Stimulated activated CD4-positive, alpha-beta T cell treated with anti-CD3 and anti-CD28 coated beads, TNF-alpha, amount 100 ng/mL, for 1 hour (primary cell): Measurements from ENCODE around the gene FOSL2.

ENCODE experiments used
- DNase-seq, 3 donors: peaks; one replicate each; pipeline ENCODE4 v3.0.0-alpha.2; 2020; ENCODE audit warnings: low read depth in 3 of 3, low spot score in 1 of 3

The FOSL2 gene

GRCh38 chr2:28447943-28448792, 55.5 kb downstream of the FOSL2 start:
- DNase-seq: no peak

DNA sequence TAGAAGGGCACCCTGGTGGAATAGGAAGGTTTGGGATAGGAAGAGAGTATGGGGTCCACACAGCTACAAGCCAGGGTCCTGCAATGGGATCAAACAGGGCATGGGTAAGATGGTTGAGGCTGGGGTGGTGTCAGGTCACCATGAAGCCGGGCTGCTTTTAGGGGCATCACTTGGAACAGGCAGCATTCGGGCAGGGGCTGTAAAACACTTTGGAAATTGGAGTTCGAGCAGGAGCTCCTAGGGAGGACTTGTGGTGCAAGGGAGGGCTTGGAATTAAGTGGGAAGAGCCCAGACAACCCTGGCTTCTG, 56.1 kb downstream of the FOSL2 start:
- DNase-seq: no peak

- DNase-seq: no peak
Measured at GRCh38 chr2:28449126-28449487, 56.4 kb downstream of the FOSL2 start.

DNA sequence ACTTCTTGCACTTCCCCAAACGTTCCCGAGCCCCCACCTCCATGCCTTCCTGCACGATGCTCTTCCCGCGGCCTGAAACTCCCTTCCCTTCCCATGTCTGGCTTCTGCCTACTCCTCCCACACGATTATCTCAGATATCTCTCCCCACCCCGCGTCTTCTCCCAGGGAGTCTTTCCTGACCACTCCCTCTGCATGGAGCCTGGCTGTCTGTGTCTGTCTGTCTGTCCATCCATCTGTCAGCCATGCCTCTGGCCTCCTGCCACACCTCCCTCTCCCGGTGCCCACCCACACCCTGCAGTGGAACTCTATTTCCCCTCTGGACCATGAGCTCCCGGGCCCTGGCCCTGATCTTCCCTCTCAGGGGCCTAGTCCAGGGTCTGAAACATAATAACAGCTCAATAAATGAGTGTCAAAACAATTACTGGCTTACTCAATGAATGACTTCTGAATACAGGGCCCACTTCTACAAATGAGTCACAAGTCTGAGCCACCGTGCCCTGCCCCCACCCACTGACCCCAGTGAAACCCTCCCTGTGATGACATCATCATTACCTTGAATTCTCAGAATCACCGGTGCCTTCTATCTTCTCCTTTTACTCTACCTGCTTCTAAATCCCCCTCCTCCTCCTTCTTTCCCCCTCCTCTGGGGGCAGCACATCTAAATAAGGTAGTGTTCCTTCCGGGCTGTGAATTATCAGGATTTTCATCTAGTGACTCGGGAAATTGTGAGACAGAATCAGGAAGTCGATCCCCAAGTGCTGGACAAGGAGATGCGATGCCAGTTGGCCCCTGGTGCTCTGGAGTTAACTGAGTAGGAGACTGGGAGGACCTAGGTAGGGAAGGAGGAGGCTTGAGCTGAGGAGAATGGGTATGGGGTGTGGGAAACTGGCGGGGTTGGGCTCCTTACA, 57.1 kb downstream of the FOSL2 start:
- peak in 2 of 3 donors; percentile 8 to 75 for DNase-seq

DNA sequence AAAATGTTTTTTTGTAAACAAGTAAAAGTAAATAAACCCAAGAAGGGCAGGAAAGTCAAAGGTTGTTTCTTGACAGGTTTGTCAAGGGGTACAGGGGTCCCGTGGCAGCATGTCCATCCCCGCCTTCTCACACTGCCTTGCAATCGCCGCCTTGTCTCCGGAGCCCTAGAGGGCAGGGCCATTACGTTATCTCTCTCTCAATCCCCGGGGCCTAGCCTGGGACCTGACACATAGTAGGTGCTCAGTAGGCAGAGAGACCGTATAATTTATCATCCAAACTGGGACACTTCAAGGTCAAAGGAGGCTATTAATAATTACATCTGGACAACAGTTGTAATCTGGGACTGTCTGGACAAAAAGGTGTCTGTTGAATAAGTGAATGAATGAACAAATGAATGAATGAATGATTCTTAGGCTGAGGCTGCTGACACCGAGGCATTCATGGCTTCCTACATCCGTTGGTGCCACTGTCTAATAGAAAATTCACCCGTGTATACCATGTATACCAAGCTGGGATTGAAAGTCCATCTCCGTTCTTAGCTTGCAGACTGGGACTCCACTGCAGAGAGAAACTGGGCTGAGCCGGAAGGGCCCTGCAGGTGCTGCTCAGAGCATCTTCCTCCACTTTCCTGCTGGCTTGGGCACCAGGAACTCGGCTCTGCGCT, 58.4 kb downstream of the FOSL2 start:
- no peak for DNase-seq

DNA sequence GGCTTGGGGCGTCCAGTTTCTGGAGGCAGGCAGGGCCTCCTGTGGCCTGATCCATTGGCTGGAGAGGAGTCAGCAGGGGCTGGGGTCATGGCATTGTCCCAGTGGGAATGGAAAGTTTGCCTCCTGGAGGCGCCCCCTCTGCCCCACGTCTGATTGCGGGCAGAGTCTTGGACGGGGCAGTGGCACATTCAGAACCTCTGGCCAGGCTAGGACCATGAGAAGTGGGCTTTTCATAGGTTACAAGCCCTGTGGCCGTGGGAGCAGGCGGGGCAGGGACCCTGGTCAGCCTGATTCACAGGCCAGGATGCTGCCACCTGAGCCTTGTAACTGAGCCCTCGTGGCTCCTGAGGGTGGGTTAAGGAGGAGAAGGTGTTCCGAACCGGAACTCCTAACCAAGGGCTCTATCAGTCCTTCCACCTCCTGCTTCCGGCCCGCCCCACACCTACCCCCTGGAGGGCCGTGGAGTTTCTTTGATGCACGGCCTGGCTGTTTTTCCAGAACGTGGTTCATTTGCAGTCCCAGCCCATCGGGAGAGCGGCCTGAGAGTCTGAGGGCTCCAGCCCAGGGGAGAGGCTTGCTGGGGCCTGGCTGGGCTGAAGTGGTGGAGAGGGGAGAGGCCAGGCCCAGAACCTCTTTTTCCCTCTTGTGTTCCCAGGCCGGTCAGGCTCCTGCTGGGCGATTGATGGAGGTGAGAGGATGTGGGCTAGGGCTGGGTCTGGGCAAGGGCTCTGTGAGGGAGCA, 59.3 kb downstream of the FOSL2 start:
- DNase-seq: no peak

DNA sequence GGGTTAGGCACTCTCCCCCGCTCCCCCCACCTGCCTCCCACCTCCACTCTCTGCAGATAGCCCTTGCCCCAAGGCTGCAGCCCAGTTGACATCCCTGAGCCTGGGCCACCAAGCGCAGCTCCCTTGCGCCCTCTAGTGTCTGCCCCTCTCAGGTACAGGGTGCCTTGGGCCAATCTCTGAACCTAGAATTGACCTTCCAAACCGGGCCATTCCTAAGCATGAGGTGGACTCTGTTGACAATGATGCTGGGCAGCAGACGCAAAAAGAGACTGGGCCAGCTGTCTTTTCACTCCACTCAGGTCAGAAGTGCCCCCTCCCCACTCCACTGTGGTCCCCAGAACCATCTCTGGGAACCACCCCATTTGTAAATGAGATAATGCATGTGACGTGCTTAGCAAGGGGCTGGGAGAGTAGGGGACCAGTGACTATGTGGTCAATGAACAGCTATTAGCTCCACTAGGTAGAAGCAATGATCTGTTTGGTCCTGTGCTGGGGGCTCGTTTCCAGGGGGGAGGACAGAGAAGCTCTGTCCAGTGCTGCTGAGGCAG, 60.0 kb downstream of the FOSL2 start:
- peak; percentile 47 to 76 (median 49) for DNase-seq

DNA sequence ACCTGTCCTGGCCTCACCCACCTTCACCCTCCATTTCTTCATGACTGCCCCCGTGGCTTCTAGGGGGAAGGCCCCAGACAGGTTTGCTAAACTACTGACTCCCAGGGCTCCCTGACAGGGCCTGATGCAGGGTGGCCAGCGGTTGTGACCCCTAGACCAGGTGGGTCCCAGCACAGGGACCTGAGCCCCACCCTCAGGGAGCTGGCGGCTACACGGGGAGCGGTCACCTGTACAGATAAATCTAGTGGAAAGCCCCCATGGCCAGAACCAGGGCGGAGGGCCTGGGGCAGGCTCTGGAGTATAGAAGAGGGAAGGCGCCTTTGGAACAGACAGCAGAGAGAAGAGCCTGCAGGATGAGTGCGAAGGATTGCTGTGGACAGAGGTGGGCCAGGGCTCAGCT, 60.7 kb downstream of the FOSL2 start:
- no peak for DNase-seq

GRCh38 chr2:28454016-28454930, 61.6 kb downstream of the FOSL2 start:
- DNase-seq: no peak

DNA sequence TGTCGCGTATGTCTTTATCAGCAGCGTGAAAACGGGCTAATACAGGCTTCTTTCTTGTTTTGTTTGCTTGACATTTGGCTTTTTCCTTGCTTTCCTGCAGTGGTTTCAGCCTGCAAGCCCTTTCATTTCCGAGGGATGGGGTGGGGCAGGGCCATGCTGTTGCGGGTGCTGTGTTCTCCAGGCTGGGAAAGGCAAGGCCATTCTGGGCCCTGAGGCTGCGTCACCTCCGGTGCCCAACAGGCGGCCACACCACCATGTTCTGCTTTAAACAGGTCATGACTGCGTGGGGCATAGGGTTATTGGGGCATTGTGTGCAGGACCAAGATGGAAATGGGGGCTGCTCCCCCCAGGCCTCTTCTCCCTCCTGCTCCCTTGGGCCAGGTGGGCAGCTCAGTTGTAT, 64.6 kb downstream of the FOSL2 start:
- no peak for DNase-seq

DNA sequence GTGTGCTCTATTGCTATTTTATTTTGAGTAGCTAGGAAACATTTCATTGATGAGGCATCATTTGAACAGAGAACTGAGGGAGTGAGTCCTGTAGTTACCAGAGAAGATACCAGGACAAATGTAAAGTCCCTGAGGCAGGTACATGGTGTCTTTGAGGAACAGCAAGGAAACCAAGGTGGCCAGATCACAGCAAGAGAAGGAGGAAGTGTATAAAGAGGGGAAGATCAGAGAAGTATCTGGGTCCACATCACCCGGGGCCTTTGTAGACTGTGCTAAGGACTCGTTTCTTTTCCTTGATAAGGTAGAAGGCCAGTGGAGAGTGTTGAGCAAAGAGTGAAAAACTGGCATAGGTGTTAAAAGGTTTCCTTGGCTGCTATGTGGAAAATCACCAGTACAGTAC, 68.4 kb downstream of the FOSL2 start:
- no peak for DNase-seq

GRCh38 chr2:28462122-28462521, 69.5 kb downstream of the FOSL2 start:
- no peak for DNase-seq

DNA sequence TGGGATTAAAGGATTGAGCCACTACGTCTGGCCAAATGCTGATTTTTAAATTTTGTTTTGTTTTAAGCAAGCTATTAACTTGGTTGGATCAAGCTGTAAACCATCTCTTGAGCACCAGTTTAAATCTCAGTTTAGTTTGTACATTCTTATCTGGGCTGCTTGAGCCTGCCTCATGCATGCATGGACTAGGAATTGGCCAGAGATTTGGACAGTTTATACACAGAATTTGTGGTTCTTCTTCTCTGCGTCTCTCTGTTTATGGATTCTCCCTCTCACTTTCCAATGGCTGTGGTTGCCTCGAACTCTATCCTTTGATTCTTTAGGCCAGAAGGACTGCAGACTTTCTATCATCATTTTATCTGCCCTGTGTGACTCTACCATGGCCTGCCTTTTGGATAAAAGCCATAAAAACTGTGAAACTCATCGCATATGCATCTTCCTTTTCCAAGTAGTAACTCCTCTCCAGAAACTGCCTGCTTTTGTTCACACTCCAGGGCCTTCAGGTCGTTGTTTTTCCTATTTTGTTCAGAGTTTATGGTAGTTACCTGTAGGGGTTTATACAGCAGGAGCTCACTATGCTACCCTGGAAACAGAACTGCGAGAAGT, 70.7 kb downstream of the FOSL2 start:
- no peak for DNase-seq

- DNase-seq: no peak
Measured at GRCh38 chr2:28463893-28464292, 71.2 kb downstream of the FOSL2 start.

GRCh38 chr2:28465148-28465885, 72.7 kb downstream of the FOSL2 start:
- DNase-seq: no peak
